GM06990 (cell line): ENCODE measurements around the gene FNBP1L.

ENCODE experiments used
- DNase-seq: peaks from one replicate; pipeline ENCODE4 v3.0.0-alpha.2; 2011; ENCODE audit not compliant: insufficient read length; ENCODE audit errors: extremely low read depth
- H3K27me3 ChIP-seq: replicated peaks from 2 replicates; pipeline ENCODE4 v1.6.0; 2011; ENCODE audit warnings: low read length; ENCODE audit not compliant: control insufficient read depth, insufficient read depth
- H3K36me3 ChIP-seq: 2 replicates; pipeline ENCODE4 v1.5.1; 2011; ENCODE audit warnings: low read length; ENCODE audit not compliant: control insufficient read depth, insufficient read depth
- H3K4me3 ChIP-seq: replicated peaks from 2 replicates; pipeline ENCODE4 v1.5.1; 2011; ENCODE audit warnings: low read depth, mild to moderate bottlenecking, control low read depth, low read length
- TF ChIP-seq, protein P1 (sequence below): IDR thresholded peaks from 2 replicates; pipeline ENCODE4 v1.5.1; 2011; ENCODE audit warnings: low read length, control low read depth, mild to moderate bottlenecking, inconsistent platforms; ENCODE audit not compliant: insufficient read depth, poor library complexity, severe bottlenecking

Gene FNBP1L

GRCh38 chr1:93575621-93576284, 127.8 kb downstream of the FNBP1L start:
- Histone ChIP-seq H3K4me3 (no peak overlapping the region), H3K36me3 (no peaks in the 10 kb centered on the region; the same call in 1 of the 2 replicates), H3K27me3 (no peaks in the 10 kb centered on the region)
- no peak for DNase-seq
- TF ChIP-seq, protein P1, sequence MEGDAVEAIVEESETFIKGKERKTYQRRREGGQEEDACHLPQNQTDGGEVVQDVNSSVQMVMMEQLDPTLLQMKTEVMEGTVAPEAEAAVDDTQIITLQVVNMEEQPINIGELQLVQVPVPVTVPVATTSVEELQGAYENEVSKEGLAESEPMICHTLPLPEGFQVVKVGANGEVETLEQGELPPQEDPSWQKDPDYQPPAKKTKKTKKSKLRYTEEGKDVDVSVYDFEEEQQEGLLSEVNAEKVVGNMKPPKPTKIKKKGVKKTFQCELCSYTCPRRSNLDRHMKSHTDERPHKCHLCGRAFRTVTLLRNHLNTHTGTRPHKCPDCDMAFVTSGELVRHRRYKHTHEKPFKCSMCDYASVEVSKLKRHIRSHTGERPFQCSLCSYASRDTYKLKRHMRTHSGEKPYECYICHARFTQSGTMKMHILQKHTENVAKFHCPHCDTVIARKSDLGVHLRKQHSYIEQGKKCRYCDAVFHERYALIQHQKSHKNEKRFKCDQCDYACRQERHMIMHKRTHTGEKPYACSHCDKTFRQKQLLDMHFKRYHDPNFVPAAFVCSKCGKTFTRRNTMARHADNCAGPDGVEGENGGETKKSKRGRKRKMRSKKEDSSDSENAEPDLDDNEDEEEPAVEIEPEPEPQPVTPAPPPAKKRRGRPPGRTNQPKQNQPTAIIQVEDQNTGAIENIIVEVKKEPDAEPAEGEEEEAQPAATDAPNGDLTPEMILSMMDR, result no peak

DNA sequence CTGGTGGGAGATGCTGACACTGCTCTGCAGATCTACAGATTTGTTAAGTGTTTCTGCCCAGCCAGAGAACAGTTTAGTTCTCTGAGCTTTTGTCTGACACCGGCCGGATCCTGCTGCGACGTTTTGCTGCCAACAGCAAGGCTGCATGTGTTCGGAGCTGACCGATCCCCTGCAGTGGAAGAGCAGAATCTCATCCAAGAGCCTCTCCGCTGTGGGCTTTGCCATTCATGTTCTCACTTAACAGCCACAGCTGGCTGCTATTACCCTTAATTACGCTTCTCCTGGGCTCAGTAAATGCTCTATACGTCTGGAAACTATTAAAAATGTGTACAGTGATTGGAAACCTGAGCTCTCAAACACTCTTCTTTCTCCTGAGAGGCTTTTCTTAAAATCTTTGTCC, 128.4 kb downstream of the FNBP1L start:
- Histone ChIP-seq H3K27me3 (no peaks in the 10 kb centered on the region), H3K36me3 (no peaks in the 10 kb centered on the region; the same call in 1 of the 2 replicates), H3K4me3 (no peak overlapping the region)
- TF ChIP-seq, protein P1, result no peak
- no peak for DNase-seq

GRCh38 chr1:93576746-93577145, 128.8 kb downstream of the FNBP1L start:
- no peaks in the 10 kb centered on the region; the same call in 1 of the 2 replicates for H3K36me3 ChIP-seq
- DNase-seq, result no peak
- H3K27me3 ChIP-seq, result no peaks in the 10 kb centered on the region
- TF ChIP-seq, protein P1, result no peak
- H3K4me3 ChIP-seq, result no peak overlapping the region

DNA sequence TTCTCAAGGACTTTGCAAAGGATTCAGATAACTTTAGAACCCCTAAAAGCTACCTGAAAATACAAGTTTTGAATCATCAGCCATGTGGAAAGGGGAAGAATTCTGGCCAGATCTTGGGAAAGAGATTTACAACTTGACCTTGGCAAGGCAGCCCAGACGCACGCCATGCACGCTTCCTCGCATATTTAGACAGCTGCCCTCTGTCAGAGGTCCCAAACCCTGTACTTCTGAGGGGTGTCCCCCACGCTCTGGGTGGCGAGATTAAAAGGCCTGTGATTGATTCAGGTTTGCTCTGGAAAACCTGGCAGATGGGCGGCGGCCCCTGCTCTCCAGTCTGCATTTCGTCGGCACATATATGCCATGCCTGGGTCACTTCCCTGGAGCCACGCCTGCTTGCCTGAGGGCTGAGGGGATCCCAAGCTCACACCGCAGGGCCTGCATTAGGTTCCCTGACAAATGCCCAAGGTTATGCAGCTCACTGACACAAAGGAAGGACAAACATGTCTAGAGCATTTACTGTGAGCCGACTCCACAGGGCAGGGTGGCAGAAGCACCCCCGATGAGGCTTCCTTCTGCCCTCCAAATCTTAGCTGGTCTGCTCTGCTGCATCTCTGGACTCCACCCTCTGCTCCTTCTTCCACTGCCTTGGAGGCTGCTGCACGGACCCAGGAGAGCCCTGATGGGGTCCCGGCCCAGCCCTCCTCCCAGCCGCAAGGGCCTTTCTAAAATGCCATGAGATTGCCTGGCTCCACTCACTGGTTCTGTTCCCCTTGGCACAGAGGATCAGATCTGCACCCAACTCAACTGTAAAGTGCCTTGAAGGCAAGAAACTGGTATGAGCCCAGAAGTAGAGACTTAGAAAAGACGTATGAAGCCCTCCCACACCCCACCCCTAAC, 129.9 kb downstream of the FNBP1L start:
- TF ChIP-seq, protein P1, result no peak
- Histone ChIP-seq H3K36me3 (peaks cover 2% of the 10 kb centered on the region), H3K27me3 (no peaks in the 10 kb centered on the region), H3K4me3 (no peak overlapping the region)
- DNase-seq, result no peak

DNA sequence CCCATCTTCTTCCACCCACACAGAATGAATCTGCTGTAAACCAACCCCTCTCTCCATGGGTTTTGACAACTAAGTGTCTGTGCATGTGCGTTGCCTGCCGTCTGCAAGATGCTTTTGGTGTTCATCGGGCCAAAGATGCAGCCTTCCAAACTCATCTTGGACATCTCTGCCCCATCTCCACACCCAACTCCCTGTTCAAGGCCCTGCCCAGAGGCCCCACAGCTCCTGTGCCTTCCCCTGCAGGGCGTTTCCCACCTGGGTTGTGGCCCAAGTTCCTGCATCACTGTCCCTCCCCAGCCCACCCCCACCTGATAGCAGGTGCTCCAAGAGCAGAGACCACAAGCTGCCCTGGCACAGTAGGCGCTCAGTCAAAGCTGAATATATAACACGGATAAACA, 130.5 kb downstream of the FNBP1L start:
- no peak for DNase-seq
- Histone ChIP-seq H3K27me3 (no peaks in the 10 kb centered on the region), H3K4me3 (no peak overlapping the region), H3K36me3 (peaks cover 3% of the 10 kb centered on the region)
- TF ChIP-seq, protein P1, result no peak
